GM18526 (cell line): ENCODE measurements around the gene SNX7.

Source experiments
- POLR2A ChIP-seq: IDR thresholded peaks from 3 replicates; pipeline ENCODE4 v1.6.1; 2011; ENCODE audit not compliant: insufficient read length; ENCODE audit errors: extremely low read depth

Gene SNX7

DNA sequence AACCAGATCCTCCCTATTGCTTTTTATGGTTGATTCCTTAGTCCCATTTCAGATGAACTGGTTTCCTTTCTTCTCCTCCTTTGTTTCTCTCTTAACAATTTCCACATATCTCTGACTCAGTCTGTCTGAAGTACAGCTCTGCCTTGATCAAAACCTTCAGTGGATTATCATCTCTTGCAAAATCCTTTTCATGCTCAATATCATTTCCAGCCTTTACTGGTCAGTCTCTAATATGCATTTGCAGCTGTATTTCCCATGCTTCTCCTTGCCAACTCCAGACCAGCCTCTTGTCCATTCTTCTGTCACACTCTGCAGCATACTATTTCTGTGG is 72.2 kb downstream of the SNX7 start:
- TF ChIP-seq POLR2A, result no peak

DNA sequence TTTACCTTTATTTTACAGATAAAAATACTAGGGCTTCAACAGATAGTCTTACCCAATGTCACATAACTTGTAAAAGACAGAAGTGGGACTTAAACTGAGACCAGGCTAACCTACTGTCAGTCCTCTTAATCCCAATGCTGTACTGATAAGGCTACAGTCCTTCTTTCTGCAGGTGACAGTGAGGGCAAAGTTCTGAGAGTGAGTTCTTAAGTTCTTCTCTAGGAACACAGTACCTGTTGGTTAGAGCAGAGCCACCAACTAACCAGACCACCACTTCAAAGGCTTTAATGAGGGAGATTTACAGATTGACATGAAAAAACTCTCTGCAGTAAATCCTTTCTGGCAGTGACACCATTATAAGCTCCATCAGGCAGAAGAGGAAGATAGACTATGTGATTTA is 74.2 kb downstream of the SNX7 start:
- no peak for TF ChIP-seq POLR2A

DNA sequence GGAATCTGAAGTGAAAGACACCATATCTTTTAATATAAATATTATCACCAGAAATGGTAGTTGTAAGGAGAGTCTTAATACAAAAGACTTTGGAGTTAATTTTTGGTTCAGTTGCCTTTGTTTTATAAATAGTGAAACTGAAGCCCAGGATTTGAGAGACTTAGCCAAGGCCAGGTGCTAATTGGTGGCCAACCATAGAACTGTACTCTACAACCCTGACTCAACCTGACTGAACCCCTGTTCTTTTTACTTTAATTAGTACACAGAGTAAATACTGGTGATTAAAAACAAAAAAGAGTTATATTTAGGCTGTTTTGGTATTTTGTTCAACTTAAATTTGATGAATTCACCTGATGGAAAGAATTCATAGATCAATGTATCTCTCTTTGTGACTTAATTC is 76.3 kb downstream of the SNX7 start:
- no peak for TF ChIP-seq POLR2A

DNA sequence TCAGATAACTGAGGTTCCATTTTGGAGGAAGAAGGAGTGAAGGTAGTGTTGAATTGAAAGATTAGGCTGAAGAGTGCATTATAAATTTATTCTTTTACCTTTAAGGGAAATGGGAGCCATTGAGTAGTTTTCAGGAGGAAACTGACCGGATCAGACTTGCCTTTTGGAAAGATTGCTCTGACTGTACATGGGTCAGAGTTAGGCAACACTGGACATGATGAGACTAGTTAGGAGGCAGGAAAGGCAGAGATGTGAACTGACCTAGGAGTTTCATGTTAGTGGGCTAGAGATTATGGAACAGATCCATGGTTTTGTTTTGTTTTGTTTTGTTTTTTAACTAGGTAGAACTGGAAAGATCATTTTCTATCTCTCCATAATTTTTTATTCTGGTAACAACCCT is 78.2 kb downstream of the SNX7 start:
- TF ChIP-seq POLR2A, result no peak

DNA sequence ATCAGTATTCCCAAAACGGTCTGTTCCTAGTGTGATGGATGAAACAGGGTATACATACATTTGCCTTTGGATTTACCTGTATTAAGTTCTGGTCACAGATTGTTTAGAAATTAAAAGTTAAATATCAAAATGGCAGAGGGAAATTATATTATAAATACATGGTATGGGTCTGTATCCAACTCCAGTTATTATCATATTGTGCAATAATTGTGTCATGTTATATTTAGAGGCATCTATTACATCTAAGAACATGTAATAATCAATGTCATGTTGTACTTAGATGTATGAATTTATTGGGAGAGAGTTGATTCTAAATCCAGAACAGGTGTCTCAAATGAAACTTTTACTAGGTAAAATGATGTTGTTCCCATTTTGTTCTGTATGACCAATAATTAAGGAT is 79.6 kb downstream of the SNX7 start:
- TF ChIP-seq POLR2A, result no peak

DNA sequence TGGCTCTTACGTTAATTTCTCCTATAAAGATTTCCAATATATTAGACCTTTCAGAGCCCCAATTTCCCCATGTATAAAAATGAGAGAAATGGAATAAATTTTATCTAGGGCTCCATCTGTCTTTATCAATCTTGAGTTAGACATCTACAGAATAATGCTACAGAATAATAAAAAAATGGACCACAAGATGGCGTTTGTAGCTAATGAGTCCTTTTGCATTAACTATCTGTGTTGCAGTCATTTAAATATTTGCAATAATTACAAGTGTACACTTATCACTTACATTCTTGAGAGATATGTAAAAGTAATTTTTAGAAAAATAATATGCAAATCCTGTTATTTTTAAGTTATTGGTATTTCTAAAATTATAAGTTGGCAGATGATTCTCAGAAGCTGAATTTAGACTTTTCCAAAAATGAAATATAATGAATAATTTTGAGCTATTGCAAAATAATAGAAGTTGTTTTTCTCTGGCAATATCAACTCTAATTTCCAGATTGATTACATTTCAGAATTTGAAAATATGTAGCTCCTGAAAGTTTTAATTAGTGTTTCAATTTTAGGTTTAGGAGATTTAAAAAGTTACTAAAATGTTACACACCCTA is 87.7 kb downstream of the SNX7 start:
- TF ChIP-seq POLR2A, result no peak

DNA sequence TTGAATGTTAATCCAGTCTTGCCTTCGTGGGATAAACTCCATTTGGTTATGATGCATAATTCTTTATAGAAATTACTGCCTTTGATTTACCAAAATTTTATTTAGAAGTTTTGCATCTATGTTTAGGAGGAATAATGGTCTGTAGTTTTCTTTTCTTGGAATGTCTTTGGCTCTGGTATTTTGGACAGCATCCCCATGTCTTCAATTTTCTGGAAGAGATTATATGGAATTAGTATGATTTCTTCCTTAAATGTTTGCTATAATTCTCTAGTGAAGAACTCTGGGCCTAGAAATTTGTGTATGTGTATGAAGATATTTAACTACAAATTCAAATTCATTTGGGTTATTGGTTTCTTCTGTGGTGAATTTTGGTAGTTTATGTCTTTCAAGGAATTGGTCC is 92.7 kb downstream of the SNX7 start:
- no peak for TF ChIP-seq POLR2A

DNA sequence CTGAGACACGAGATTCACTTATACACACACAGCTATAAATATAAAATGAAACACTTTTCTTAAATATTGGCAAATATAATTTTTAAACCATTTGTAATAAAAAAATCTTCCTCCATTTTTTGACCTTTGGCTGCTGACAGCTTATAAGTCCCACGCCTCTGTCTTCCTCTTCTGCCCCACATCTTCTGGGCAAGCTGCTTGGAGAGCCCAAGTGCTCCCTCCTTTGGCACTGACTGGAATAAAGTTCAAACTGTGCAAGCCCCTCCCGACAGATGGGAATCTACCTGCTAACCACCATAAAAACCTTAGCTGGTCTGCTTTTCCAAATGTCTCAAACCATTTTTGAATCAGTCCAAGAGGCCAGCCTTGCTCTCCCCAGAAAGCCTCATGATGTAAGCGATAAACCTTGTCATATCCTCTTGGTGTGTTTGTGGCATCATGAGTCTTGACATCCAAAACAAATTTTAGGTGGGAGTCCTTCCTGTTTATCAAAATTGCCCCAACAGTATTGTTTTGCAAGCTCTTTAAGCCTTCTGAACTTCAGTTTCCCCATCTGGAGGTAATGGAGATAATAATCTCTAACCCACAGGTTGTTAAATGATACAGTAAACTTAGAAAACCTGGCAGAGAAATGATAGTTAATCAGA is 99.8 kb downstream of the SNX7 start:
- no peak for TF ChIP-seq POLR2A

DNA sequence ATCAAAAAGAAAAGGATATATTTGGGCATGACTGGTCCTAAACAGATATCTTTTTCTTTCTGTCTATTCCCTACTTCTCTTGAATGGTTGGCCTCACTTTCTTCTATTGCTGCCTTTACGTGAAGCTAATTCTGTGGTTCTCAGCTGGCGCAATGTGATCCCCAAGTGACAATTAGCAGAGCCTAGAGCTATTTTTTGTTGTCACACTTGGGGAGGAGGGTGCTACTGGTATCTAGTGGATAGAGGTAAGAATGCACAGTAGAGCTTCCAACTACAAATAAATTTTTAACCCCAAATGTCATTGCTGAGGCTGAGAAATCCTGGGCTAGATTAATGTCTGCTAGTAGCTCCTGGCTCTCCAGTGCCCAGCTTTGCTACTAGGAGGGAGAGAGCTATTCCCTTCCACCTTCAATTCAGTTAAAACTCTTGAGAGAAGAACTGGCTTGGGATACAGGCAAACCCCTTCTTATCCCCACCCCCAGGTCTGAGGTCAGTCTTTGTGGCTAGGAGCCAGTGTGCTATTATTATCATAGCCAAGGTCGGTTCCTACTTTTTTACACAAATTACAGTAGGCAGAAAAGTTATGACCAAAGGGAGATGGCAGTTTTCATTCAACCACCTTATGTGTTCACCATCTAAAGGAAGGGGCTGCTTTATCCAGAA is 102.1 kb downstream of the SNX7 start:
- no peak for TF ChIP-seq POLR2A

DNA sequence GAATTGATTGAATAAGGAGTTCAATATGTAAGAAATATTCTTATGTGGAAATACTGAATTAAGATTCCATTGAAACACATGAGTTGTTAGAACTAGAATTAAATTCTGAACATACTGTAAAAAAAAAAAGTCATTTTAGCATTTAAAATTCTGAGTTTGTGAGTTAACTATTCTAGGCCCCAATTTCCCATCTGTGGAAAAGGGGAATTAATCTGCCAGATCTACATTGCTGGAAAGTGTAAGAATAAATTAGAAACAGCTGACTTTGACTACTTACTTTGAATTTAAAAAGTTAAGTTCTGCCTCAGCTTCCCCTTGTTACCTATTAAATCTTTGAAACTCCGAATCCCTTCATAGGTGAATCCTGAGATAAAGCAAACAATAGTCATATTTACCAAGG is 103.0 kb downstream of the SNX7 start:
- TF ChIP-seq POLR2A, result no peak

DNA sequence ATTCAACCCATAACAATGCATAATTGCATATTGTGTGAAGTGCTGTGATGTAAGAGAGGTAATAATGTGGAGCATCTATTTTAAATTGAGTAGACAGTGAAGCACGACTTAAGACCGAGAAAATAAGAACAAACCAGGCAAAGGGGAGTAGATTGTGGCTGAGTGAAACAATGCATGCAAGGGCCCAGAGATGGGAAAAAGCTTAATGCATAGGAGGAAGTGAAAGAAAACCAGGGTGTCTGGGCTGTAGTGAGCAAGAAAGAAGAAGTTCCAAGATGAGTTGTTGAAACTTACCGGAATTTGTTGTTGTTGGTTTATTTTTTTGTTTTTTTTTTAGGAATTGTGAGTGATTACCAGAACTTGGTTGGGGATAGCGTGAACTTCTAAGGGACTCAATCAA is 104.7 kb downstream of the SNX7 start:
- TF ChIP-seq POLR2A, result no peak

DNA sequence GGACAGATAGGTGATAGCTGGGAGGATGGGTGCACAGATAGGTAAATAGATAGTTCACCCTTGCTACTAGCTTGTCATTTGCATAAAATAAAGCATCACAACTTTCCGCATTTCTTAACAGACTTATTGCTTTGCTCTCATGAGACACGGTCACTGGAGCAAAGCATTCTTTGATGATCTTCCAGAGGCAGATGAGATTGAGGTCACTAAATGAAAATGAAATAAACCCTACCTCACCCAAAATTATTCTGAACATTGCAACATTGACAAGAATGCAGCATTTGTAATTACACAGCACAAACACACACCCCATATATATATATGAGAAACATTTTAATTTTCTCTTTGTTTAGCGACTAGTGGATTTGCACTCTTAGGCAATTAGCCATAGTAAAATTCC is 107.6 kb downstream of the SNX7 start:
- TF ChIP-seq POLR2A, result no peak

DNA sequence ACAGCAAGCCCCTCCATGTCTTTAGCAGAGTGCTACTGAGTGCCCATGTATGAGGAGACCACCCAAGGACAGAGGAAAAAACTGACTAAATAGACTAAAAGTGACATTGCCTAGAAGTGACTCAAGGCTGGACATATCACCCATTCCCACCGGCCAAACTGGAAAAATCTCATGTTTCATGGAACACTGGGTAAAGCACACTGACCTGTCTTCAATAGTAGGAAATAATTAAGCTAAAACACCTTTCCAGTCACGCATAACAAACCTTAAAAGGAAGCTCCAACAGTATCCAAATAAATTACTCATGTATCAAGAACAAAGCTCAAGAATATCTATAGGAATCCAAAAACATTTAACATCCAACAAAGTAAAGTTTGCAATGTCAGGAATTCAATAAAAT is 120.4 kb downstream of the SNX7 start:
- no peak for TF ChIP-seq POLR2A

DNA sequence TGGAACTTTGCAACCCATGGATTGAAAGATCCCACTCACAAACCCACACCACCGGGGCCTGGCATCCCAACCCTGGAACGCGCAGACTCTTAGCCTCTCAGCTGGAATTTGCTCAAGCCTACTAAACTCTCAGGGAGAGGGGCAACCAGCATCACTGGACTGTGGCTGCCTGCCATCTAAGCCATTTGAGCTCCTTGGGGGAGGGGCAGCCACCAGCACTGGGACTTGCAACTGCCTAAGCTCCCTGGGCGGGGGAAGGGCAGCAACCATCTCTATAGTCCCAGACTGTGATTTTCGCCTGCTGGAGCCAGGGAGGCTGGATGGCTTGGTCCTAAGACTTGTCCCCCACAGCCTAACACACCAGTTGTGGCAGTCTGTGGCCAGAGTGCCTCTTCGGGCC is 122.3 kb downstream of the SNX7 start:
- TF ChIP-seq POLR2A, result no peak

DNA sequence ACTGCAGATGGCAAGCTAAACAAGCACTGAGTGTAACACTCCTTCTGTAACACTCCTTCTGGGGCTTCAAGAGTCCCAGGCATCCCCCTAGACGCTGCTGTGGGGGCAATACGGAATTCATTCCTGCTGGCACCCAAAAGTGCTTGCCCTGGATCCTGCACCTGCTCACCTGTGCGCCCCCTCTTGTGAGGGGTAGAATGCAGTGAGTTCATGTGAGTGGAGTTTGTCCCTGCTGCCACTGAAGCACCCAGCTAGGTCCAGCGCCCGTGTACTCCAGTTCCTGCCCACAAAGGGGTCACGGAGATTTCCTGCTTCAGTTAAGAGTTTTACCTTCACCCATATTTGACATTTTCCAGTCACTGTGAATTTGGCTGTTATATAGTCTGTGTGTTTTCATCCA is 130.0 kb downstream of the SNX7 start:
- no peak for TF ChIP-seq POLR2A

DNA sequence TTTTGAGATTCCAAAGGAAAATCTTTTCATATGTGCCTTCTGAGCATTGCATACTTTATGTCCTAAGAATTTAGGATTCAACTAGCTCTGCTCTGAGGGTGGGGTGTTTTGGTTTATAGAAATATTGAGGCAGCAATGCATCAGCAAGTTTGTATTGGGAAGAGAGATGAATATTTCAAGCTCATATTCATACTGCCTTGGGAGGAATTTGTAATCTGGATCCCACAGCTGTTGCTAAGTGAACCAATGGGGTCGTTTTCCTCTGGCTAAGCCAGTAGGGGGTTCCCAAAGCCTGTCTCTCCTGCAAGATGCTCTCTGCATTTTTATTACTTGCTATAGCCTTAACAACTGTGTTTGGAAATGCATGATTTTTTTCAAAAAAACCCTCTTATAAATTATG is 130.6 kb downstream of the SNX7 start:
- no peak for TF ChIP-seq POLR2A

DNA sequence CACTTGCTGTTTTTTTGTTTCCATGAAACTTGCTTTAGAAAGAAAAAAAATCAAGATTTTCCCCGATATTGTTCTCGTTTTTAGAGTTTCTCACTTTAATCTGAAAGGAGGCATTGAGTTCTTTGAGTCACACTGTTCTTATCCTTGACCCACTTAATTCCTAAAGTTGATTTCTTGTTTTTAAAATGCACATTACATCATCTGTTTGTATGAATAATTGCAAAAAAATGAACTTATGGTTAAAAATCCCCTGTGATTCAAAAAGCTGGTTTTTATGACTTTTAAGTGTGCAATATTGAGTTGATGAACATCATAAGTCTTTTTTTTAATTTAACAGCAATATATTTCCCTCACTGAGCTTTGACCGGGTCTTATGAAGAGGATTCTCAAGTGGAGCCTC is 131.6 kb downstream of the SNX7 start:
- no peak for TF ChIP-seq POLR2A

DNA sequence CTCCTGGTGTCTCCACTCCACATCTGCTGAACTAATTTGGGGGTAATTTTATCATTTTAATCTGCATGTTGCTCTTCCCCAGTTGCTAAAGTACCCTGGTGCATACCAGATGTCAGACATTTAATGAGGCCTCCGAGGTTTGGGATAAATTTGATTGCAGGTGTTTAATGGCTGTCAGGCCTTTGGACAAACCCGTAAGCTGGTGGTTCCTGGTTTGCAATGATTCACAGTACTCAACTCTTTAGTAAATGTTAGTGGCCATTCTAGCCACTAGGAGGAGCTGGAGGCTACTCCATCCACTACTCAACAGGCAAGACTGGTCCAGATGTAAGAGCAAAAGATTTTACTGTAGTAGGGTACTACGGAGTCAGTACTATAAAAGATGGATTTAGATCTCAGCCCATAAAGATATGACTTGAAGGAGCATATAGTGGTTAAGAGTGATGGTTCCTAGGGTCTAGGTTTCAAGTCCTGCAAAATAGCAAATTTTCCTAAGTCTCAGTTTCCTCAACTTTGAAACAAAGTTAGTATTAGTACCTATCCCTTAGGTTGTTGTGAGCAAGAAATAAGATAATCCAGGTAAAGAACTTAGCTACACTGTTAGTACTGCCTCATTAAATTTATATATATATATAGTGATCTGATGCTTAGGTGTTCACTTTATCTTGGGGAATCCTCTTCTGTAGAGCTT is 132.8 kb downstream of the SNX7 start:
- TF ChIP-seq POLR2A, result no peak
